ENCODE measurements around the gene AGTPBP1.

AGTPBP1 gene

DNA sequence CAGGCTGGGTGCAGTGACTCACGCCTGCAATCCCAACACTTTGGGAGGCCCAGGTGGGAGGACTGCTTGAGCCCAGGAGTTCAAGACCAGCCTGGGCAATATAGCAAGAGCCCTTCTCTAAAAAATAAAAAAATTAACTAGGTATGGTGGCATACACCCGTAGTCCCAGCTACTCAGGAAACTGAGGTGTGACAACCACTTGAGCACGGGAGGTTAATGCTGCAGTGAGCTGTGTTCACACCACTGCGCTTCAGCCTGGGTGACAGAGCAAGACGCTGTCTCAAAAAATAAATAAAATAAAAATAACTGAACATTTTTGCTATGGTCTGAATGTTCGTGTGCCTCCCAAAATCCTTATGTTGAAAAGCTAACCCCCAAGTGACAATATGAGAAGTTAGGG is 24.5 kb downstream of the AGTPBP1 start:
- DNase-seq (ENCODE audit: low read depth), result no peak

DNA sequence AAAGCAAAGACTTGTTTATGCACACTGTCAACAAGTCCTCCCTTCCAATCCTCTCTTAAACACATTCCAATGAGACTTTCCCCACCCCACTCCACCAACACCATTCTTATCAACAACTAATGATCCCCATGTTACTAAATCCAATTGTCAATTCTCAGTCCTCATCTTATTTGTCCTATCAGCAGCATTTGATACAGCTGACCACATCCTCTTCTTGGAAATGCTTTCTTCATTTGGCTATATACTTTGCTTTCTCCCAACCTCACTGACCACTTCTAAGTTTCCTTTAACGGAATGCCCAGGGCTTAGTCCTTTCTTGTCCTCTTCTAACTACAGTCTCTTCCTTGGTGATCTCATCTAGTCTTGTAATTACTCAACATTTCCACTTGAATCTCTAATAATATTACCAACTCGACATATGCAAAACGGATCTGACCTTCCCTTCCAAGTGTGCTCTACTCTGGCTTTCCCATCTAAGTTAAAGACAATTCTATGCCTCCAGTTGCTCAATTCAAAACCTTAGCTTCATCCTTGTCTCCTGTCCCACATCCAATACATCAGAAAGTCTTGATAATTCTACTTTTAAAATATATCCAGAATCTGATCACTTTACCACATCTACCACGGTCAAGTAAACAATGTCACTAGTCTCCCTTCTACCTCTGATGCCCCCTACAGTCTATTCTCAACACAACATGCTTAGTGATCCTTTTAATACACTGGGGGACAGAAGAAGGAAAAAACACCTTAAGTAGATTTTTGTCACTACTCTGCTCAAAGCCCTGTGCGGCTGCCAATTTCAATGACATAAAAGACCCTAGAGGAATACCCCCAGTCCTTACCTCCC is 25.5 kb downstream of the AGTPBP1 start:
- no peak for DNase-seq (ENCODE audit: low read depth)

DNA sequence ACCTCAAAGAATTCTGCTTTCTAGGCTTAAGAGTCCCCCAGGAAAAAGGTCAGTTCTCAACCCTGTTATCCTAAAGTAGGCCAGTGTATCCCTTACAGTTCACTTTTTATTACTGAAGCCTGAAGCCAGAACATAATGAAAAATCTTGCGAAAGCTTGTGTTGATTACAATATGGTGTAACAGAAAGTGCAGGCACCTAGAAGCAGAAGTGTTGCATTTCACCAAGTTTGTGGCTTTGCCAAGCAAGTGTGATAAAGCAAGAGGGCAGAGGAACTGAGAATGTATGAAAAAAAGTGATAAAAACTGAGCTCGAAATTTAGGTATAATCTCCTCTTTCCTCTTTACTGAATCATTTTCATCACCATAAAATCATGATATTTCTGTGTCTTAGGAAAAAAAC is 26.2 kb downstream of the AGTPBP1 start:
- DNase-seq (ENCODE audit: low read depth), result no peak

DNA sequence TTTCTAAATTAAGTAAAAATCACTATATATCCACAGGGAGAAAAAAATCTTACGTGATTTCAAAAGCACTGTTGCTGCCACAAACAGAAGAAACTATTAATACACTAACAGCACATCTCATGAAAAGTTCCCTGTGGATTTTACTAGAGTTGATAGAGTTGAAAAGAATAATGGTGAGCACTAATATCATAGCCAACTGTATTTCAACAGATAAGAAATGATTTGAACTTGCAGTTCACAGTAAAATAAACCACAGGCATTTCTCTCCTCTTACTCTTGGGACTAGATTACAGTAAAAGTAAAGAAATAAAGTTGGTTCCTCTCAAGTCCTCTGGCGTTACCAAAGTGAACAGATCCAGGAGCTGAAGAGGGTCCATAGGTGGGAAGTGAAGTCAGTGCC is 27.9 kb downstream of the AGTPBP1 start:
- DNase-seq (ENCODE audit: low read depth), result no peak

DNA sequence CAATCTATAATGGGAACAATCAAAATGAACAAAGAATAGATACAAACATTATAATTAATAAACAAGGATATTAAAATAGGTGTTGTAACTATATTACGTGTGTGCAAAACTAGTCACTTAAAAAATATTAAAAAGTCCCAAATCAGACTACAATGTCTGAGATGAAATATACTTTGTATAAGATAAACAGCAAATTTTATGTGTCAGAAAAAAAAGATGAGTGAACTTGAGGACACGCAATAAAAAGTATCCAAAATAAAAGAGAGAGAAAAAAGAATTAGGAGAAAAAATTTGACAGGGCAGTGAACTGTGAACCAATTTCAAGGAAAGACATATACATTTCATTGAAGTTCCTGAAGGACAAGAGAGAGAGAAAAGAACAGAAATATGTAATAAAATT is 37.0 kb downstream of the AGTPBP1 start:
- no peak for DNase-seq (ENCODE audit: low read depth)

DNA sequence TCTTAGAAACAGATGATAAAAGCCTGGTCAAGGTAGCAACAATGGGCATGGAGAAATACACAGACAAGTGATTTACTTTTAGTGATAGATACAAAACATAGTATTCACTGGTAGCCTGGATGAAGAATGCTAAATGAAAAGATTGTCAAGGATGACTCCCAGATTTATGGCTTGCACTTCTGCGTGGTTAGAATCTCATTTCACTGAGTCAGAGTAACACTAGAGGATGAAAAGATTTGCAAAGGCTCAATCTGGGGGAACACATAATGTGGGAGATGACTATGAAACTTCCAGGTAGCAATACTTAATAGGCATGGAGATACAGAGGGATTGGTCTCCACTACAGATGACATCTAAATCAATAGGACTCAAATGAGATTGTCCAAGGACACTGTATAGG is 38.4 kb downstream of the AGTPBP1 start:
- no peak for DNase-seq (ENCODE audit: low read depth)

DNA sequence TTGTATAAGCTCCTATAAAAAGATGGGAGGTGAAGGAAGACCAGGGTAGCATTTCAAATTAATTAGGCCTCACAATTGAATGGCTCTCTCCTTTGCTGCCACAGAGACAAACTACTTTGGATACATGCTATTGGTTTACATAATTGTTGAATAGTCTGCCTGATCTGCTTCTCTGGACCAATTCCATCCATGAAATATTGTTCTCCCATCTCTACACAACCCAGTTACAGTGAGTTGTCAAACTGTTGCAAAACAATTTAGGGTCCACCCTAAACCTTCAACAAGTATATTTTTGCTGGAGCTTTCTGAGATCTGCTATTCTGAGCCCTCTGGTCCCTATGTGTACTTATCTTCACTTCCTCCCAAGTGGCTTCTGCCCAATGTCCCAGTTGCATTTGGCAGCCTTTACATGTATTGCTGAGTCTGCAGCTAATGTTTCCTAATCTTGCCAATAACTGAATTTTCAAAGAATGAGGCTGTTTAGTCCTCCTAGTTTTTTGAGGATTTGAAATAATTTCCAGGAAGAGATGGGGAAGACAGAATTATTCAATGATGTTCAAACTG is 38.9 kb downstream of the AGTPBP1 start:
- no peak for DNase-seq (ENCODE audit: low read depth)

- DNase-seq (ENCODE audit: low read depth), result no peak
Observed at GRCh38 chr9:85702191-85702590, 39.6 kb downstream of the AGTPBP1 start.

DNA sequence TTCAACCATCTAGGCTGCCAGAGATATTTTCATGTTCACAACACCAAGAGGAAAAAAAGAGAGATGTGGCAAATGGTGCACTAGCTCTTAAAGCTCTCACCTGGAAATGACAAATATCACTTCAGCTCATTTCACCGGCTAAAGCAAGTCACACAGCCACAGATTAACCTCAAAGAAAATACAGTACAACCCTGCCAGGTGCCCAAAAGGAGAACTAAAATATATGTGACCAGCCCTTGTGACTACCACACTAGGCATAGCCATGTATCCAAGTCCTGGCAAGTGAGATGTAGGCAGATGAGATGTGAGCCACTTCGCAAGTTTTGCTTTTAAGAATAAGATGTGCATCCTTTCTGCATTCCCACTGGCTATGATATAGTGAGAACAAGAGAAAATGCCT is 41.4 kb downstream of the AGTPBP1 start:
- no peak for DNase-seq (ENCODE audit: low read depth)

DNA sequence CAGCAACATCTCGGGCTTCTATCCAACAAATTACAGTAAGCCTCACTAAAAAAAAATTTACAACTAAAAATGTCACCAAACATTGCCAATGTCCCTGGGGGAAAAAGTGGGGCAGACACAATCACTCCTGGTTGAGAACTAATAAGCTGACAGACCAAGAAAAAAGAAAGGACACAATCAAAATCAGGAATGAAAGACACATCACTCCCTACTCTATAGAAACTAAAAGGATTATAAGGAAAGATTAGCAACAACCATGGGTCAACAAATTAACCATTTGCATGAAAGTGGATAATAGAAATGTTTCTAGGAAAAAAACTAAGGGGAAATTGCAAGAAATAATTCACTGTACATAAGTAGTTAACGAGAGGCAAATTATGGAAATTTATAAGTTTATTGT is 53.4 kb downstream of the AGTPBP1 start:
- DNase-seq (ENCODE audit: low read depth), result no peak

DNA sequence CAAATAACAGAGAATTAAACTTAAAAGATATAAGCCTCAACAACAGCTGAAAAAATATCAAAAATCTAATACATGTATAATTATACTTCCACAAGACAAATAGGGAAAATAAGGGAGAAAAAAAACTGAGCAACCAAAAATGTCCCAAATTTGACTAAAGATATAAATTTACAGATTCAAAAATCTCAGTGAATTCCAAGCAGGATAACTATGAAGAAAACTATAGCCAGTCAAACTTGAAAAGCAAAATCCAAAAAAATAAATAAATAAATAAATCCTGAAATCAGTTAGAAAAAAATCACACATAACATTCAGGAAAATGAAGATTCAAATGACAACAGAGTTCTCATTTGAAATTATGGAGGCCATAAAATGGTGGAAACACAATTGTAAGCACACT is 56.7 kb downstream of the AGTPBP1 start:
- DNase-seq (ENCODE audit: low read depth), result no peak

DNA sequence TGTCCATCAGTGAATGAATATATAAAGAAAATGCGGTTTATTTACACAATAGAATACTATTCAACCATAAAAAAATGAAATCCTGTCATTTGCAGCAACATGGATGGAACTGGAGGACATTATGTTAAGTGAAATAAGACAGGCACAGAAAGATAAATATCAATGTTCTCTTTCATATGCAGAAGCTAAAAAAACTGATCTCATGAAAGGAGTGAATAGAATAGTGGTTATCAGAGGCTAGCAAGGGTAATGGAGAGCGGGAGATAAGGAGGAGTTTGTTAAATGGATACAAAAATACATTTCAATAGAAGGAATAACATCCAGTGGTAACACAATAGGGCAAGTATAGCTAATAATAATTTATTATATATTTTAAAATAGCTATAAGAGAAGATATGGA is 65.0 kb downstream of the AGTPBP1 start:
- no peak for DNase-seq (ENCODE audit: low read depth)

- no peak for DNase-seq (ENCODE audit: low read depth)
Observed at GRCh38 chr9:85667374-85667773, 74.4 kb downstream of the AGTPBP1 start.

DNA sequence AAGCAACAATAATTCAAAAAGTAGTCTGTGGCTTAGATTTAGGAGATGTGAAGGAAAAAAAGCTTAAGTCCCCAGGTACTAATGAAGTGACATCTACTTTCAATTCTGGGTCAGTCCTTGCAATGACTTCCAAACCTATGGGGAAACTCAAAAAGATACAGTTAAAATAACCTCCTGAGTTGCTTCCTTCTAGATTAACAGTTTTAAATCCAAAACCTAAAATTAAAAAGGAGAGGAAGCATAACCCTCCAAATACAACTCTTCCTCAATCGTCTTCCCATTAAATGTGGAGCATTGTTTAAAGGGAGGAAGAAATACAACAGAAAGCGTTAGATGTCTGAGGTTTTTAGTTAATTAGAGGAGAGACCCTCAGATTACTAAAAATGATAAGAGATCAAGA is 75.7 kb downstream of the AGTPBP1 start:
- DNase-seq (ENCODE audit: low read depth), result no peak

GRCh38 chr9:85662573-85662972 is 79.2 kb downstream of the AGTPBP1 start:
- DNase-seq (ENCODE audit: low read depth), result no peak

- no peak for DNase-seq (ENCODE audit: low read depth)
Observed at GRCh38 chr9:85658716-85659115, 83.0 kb downstream of the AGTPBP1 start.

GRCh38 chr9:85653153-85653552 is 88.6 kb downstream of the AGTPBP1 start:
- DNase-seq (ENCODE audit: low read depth), result no peak

- no peak for DNase-seq (ENCODE audit: low read depth)
Observed at GRCh38 chr9:85647571-85647970, 94.2 kb downstream of the AGTPBP1 start.

- DNase-seq (ENCODE audit: low read depth), result no peak
Observed at GRCh38 chr9:85645909-85646627, 95.7 kb downstream of the AGTPBP1 start.

DNA sequence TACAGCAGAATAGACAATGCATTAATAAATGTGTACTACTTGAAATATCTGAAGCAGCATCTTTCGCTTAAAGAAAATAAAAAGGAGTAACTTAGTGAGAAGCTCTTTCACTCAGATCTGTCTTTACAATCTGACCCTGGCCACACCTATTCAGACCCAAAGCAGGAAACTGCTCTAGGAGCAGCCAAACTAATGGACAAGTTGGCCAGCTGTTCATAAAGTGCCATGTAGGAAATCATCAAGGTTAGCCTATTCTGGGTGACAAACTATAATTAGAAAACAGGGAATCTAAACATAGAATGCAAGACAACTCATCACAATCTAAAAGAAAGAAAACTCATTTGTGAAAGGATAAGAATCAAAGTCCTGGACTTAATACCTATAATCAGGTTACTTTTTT is 101.3 kb downstream of the AGTPBP1 start:
- no peak for DNase-seq (ENCODE audit: low read depth)

DNA sequence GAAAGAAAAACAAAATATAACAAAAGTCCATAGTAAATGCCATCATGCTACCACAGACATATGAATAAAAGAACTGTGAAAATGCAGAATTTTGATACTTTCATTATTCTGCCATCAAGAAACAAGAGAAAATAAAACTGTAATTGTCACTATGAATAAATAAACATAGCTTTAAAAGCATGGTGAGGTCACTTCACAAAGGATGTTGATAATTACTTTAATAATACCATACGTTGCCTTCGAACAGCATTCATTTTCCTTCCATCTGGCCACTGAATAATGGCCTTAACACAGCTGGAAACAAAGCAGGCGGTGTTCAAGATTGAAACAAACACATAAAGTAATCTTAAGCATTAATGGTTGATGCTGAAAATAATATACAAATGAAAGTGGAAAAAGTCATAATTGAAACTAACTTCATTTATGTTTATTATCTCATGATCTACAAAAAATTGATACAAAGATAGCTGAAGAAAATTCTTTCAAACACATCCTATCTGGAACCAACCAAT is 102.0 kb downstream of the AGTPBP1 start:
- DNase-seq (ENCODE audit: low read depth), result no peak

DNA sequence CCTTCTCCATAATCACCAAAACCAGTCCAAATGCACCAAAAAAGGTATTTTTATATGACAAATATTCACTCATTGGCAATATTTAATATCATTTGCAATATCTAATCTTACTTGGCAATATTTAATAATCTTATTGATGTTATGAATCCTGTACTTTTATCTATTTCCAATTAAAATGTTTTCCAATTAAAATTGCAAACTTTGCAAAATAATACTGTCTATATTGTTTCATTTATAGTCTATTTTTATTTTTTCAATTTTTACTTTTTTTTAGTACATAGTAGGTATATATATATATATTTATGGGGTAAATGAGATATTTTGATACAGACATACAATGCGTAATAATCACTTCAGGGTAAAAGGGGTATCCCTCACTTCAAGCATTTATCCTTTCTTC is 109.9 kb downstream of the AGTPBP1 start:
- no peak for DNase-seq (ENCODE audit: low read depth)

- no peak for DNase-seq (ENCODE audit: low read depth)
Observed at GRCh38 chr9:85630676-85631075, 111.1 kb downstream of the AGTPBP1 start.

Data from stimulated activated CD8-positive, alpha-beta memory T cell treated with anti-CD3 and anti-CD28 coated beads, Interleukin-7, amount 100 ng/mL, for 24 hours (primary cell).